ENCODE measurements around the gene CCSAP. TPM values are rescaled to one million over a fixed set of nuclear protein-coding genes. Genes with fewer than 3 reads are reported as not detected.
"Not testable (repeated sequence)": the region's sequence is repeated elsewhere in the genome, so short reads cannot be mapped to it uniquely, and the experiment has no call there.

The CCSAP gene
- total RNA-seq, 2 experiments from 2014 or later: 10.5 to 10.8 TPM

DNA sequence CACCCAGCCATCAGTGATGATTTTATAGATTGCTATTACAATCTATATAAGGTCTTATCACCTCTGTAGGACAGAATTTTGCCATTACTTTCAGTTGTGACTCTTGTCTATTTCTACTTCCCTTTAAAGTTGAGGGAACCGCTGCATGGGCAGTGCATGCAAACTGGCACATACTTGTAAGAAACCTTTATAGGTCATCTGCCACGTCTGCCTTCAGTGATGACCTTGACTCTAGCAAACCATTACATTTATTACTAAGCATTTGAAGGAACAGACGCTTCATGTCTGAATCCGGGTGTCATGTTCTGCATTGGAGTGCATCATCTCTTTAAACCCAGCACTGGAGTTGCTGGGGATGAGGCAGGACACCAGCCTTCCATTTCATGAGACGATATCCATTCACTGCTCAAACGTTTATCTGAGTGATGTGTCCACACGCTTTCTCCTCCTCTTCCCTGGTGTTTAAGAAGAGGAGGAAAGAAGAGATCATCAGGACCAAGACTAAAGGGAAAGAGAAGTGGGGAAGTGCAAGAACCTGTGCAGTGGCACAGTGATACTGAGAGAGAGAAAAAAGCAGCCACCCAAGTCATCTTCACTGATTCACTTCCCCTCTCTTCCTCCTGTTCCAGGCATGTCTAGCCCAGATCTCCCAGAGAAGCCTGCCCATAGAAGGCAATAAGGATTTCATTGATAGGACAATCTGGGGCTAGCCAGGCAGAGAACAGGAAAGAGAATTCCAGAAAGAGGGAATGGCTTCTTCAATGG, 14.1 kb downstream of the CCSAP start:
- peaks cover 14% of the 10 kb centered on the region for H3K4me1 Mint-ChIP-seq
- H3K27ac Mint-ChIP-seq: no peak overlapping the region
- DNase-seq (no peak), ATAC-seq (ENCODE audit: low read depth) (no peak)
- H3K4me3 Mint-ChIP-seq: no peak overlapping the region
- H3K36me3 Mint-ChIP-seq: peaks cover 34% of the 10 kb centered on the region
- no peaks in the 10 kb centered on the region for H3K27me3 Mint-ChIP-seq
- no peaks in the 10 kb centered on the region for H3K9me3 Mint-ChIP-seq
- POLR2A ChIA-PET: no interaction called here

DNA sequence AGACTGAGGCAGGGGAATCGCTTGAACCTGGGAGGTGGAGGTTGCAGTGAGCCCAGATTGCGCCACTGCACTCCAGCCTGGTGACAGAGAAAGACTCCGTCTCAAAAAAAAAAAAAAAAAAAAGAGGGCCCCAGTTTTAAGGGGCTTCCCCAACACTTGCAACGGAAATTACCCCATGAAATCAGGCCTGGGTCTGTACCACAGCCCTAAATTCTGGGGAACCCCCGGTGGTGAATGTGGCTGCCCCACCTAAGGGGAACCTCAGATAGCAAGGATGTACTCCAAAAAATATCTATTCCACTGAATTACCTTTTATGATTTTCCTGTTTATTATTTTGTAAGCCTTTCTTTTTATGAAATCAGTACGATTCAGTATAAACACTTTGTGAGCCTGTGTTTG, 15.1 kb downstream of the CCSAP start:
- H3K9me3 Mint-ChIP-seq; POLR2A ChIA-PET; H3K27me3 Mint-ChIP-seq; DNase-seq; H3K4me3 Mint-ChIP-seq; ATAC-seq (ENCODE audit: low read depth); H3K27ac Mint-ChIP-seq: not testable (repeated sequence)
- Mint-ChIP-seq H3K4me1 (peaks cover 14% of the 10 kb centered on the region), H3K36me3 (peaks cover 36% of the 10 kb centered on the region)

DNA sequence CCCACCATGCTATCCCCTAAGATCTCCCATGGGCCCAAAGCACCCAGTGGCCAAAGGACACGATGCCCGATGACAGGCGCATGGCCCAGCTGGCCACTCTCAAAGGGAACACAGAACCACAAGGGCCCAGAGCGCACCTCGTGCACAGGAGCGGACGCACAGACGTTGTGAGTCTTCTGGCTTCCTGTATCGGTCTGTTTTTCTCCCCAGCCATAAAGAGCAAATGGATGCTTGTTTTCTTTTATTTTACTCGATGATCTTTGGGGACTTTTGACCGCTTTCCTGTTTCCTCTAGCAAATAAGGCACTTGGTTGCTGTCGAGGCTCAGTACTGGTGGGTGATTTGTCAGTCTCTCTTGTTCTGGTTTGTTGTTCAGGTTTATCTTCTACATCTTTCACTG, 16.2 kb downstream of the CCSAP start:
- H3K27me3 Mint-ChIP-seq: no peaks in the 10 kb centered on the region
- H3K27ac Mint-ChIP-seq: no peak overlapping the region
- H3K4me3 Mint-ChIP-seq: no peak overlapping the region
- H3K36me3 Mint-ChIP-seq: peaks cover 38% of the 10 kb centered on the region
- ATAC-seq (ENCODE audit: low read depth): no peak
- POLR2A ChIA-PET: no interaction called here
- no peaks in the 10 kb centered on the region for H3K9me3 Mint-ChIP-seq
- DNase-seq: no peak
- H3K4me1 Mint-ChIP-seq: peaks cover 14% of the 10 kb centered on the region

DNA sequence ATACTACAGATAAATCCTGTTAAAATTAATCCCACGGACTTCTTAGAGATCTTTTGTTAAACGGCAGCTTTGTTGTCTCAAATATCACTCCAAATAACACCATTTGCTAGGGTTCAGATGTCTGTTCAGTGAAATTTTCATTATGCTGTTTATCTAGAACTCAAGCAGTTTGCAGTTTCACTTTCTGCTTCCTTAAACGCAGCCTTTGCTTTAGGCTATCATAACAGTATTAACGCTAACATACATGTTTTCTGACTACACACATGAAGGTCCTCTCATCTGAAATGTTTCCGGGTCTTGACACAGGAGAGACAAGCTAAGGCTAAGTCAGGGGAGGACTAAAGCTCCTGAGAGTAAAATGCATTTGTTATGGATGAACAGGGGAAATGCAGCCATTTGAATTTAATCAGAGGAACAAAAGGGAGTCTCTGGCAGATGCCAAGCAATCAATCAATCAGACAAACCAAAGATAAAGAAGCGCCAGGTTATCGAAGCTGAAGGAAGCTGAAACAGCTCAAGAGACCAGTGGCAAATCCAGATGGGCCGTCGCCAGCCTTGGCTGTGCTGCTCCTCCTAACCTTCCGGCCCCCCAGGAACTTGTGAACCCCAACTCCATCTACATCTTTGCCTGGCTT, 16.9 kb downstream of the CCSAP start:
- Mint-ChIP-seq H3K27ac (no peak overlapping the region), H3K9me3 (no peaks in the 10 kb centered on the region), H3K27me3 (no peaks in the 10 kb centered on the region), H3K36me3 (peaks cover 38% of the 10 kb centered on the region), H3K4me3 (no peak overlapping the region), H3K4me1 (peaks cover 14% of the 10 kb centered on the region)
- POLR2A ChIA-PET: no interaction called here
- DNase-seq: no peak
- no peak for ATAC-seq (ENCODE audit: low read depth)

DNA sequence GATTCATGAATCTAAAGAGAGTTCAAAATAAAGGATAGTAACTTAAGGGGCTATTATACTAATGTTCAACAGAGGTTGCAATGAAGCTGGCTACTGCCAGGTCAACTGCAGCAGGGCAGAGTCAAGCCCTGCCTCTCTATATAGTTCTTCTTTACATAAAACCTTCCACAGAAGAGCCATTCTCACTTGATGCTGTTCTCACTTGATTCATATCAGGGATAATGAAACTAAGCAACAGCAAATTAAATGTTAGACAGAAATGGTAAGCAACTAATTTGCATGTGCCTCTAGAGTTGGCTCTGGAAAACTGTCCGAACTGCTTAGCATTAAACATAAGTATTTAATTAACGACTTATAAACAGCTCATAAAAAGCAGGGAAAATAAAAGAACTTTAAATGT, 17.4 kb downstream of the CCSAP start:
- Mint-ChIP-seq H3K4me3 (no peak overlapping the region), H3K36me3 (peaks cover 38% of the 10 kb centered on the region), H3K27ac (no peak overlapping the region), H3K4me1 (peaks cover 14% of the 10 kb centered on the region), H3K27me3 (no peaks in the 10 kb centered on the region), H3K9me3 (no peaks in the 10 kb centered on the region)
- POLR2A ChIA-PET: no interaction called here
- no peak for DNase-seq
- ATAC-seq (ENCODE audit: low read depth): no peak

DNA sequence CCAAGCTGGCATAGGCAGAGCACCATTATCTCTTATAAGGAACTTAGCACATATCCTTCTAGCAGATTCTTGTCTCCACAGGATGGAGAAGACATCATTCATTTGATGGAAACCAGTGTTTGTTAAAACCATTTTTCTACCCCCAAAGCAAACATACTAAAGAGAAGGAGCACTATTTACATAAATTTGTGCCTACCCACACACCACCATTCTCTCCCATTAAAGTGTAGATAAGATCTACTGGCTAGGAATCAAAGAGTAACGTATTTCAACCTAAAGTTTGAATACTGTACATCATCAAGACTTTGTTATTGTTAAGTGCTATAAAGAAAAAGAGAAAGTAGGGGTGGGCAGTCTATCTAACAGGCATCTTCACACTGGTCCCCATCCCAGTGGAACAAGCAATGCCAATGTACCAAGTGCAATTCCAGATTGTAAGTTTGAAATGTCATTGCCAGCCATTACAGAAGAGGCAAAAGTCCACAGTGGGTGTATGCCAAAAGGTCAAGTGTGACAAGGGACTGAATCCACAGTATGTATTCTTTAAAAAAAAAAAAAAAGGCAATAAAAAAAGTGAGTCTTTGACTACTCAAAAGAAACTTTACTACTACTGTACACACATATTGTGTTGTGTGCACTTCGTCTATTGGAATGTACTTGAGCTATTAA, 18.8 kb downstream of the CCSAP start:
- Mint-ChIP-seq H3K4me1 (peaks cover 16% of the 10 kb centered on the region), H3K4me3 (no peak overlapping the region), H3K27ac (no peak overlapping the region), H3K36me3 (peaks cover 39% of the 10 kb centered on the region), H3K27me3 (no peaks in the 10 kb centered on the region), H3K9me3 (no peaks in the 10 kb centered on the region)
- ATAC-seq (ENCODE audit: low read depth) (no peak), DNase-seq (no peak)
- POLR2A ChIA-PET: no interaction called here

DNA sequence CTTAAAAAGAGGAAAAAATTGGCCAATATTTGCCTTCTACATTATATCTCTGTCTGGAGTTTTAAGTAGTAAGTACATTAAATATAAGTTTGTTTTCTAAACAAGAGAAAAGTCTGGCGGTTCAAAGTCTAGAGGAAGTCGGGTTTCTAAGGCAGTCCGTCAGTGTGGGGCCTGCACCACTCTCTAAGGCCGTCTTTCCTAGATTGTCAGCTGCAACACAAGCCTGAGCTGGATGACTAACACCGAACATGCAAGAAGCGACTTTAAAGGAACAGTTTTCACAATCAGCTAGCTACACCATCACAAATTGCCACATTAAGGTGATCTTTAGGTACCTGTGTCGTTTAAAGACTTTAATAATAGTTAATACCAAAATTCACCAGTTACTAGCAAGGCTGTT, 19.6 kb downstream of the CCSAP start:
- Mint-ChIP-seq H3K4me1 (peaks cover 16% of the 10 kb centered on the region), H3K9me3 (no peaks in the 10 kb centered on the region), H3K27me3 (no peaks in the 10 kb centered on the region), H3K36me3 (peaks cover 35% of the 10 kb centered on the region), H3K4me3 (no peak overlapping the region), H3K27ac (no peak overlapping the region)
- no peak for ATAC-seq (ENCODE audit: low read depth)
- no peak for DNase-seq
- POLR2A ChIA-PET: no interaction called here

DNA sequence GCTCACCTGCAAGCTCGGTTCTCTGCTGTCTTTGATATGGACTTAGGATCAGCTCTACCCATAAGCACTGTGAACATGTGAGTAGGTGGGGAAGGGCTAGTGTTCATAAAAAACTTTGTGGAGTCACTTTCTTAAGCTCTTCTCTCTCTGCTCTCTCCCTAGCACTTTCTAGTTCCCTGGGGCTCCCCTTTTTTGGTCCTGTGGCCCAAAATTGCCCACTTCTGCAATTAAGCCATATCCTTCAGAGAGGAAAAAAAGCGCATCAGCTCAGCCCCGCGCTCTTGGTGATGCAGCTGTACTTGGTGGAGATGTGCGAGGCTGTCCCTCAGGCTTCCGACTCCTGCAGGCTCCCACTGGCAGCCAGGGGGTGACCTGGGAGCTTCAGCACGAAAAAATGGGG, 23.4 kb downstream of the CCSAP start:
- Mint-ChIP-seq H3K4me1 (peaks cover 2% of the 10 kb centered on the region), H3K4me3 (no peak overlapping the region), H3K36me3 (peaks cover 27% of the 10 kb centered on the region), H3K27ac (no peak overlapping the region), H3K9me3 (no peaks in the 10 kb centered on the region), H3K27me3 (no peaks in the 10 kb centered on the region)
- no peak for DNase-seq
- POLR2A ChIA-PET: no interaction called here
- no peak for ATAC-seq (ENCODE audit: low read depth)

DNA sequence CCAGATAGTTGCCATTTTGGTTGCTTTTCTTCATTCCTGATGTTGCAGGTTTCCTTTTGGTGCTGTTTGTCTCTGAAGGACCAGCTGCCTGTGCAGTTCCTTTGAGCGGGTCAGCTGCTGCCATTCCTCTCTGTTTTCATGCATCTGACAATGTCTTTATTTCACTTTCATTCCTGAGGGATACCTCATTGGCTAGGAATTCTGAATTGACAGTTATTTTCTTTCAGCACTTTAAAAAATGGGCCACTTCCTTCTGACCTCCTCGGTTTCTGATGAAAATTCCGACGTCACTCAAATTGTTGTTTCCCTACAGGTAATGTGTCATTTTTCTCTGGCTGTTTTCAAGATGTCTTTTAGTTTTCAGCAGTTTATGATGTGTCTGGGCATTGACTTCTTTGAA, 24.8 kb downstream of the CCSAP start:
- DNase-seq (no peak), ATAC-seq (ENCODE audit: low read depth) (no peak)
- H3K4me3 Mint-ChIP-seq: no peak overlapping the region
- POLR2A ChIA-PET: interaction anchor here (0.7 kb wide), 1 partner anchor 92 kb away, joined by 3 read pairs; no protein-coding TSS in a partner anchor
- no peaks in the 10 kb centered on the region for H3K27me3 Mint-ChIP-seq
- peaks cover 22% of the 10 kb centered on the region for H3K36me3 Mint-ChIP-seq
- H3K9me3 Mint-ChIP-seq: no peaks in the 10 kb centered on the region
- H3K4me1 Mint-ChIP-seq: peaks cover 2% of the 10 kb centered on the region
- H3K27ac Mint-ChIP-seq: no peak overlapping the region

DNA sequence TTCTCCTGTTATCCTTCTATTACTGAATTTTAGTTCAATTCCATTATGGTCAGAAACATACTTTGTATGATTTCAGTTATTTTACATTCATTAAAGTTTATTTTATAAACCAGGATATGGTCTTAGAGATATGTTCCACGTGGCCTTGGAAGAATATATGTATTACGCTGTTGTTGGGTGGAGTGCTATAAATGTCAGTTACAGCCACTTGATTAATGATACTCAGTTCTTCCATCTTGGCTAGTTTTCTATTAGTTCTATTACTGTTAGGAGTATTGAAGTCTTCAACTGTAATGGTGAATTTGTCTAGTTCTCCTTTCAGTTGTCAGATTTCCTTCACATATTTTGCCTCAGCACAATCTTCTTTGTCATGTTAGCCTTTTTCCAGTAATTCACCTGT, 26.7 kb downstream of the CCSAP start:
- Mint-ChIP-seq H3K9me3 (no peaks in the 10 kb centered on the region), H3K36me3 (peaks cover 22% of the 10 kb centered on the region), H3K27ac (no peak overlapping the region), H3K4me3 (no peak overlapping the region), H3K27me3 (no peaks in the 10 kb centered on the region), H3K4me1 (peaks cover 2% of the 10 kb centered on the region)
- ATAC-seq (ENCODE audit: low read depth) (no peak), DNase-seq (no peak)
- POLR2A ChIA-PET: no interaction called here

DNA sequence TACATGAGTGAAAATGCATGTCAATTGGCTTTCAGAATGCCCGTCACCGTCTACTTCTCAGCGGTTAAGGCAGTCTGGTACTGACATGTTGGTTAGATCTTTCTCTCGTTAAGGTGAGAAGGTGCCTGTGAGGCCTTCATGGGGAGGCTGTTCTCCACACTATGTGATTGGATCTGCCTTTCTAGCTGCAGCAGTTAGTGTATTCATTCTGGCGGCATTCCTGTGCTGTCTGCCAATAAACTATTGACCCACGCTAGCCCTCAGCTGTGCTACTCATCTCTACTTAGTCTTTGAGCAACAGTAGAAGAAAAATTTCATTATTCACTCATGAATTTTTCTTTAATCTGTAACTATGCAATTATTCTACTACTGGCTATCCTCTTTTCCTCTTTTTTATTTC, 32.0 kb downstream of the CCSAP start:
- no peak for DNase-seq
- no peaks in the 10 kb centered on the region for H3K4me1 Mint-ChIP-seq
- no peaks in the 10 kb centered on the region for H3K27me3 Mint-ChIP-seq
- no peaks in the 10 kb centered on the region for H3K9me3 Mint-ChIP-seq
- no peak for ATAC-seq (ENCODE audit: low read depth)
- H3K27ac Mint-ChIP-seq: no peak overlapping the region
- POLR2A ChIA-PET: no interaction called here
- H3K4me3 Mint-ChIP-seq: no peak overlapping the region
- peaks cover 20% of the 10 kb centered on the region for H3K36me3 Mint-ChIP-seq

DNA sequence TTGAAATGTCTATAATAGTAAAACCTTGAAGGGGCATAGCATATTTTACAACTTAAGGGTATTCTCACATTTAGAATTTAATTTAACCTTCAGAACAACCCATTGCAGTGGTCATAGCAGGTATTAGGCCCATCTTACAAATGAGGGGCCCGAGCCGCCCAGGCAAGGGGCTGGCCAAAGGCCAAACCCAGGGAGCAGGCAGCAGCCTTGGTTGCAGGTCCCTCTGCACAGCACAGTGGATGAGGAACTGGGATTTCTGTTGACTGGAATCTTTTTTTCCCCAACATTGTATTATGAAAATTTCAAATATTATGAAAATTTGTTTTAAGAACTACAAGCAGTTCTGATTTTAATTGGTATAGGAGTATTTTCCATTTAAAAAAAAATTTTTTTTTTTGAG, 33.2 kb downstream of the CCSAP start:
- Mint-ChIP-seq H3K4me3 (no peak overlapping the region), H3K36me3 (peaks cover 19% of the 10 kb centered on the region), H3K9me3 (no peaks in the 10 kb centered on the region), H3K4me1 (peaks cover 4% of the 10 kb centered on the region), H3K27ac (no peak overlapping the region), H3K27me3 (no peaks in the 10 kb centered on the region)
- POLR2A ChIA-PET: no interaction called here
- DNase-seq: no peak
- ATAC-seq (ENCODE audit: low read depth): no peak

DNA sequence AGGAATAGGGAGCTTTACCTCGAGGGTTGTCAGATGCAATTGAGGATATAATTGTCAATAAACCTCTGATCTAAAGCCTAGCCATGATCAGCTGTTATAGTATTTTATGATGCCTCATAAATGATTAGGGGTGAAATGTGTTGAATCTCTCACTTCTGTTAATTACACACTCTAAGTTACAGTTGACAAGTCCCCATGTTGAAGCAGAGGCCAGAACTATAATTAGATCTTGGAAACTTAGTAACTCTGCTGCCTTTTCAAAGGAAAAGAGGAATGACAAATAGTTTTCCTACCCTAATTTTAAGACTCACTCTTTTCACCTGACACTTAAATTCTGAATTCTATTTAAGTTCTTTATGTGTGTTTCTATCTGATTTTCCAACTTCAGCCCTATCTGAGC, 33.8 kb downstream of the CCSAP start:
- Mint-ChIP-seq H3K27ac (no peak overlapping the region), H3K36me3 (peaks cover 19% of the 10 kb centered on the region), H3K9me3 (no peaks in the 10 kb centered on the region), H3K4me1 (peaks cover 9% of the 10 kb centered on the region), H3K27me3 (no peaks in the 10 kb centered on the region), H3K4me3 (no peak overlapping the region)
- POLR2A ChIA-PET: no interaction called here
- ATAC-seq (ENCODE audit: low read depth) (no peak), DNase-seq (no peak)

DNA sequence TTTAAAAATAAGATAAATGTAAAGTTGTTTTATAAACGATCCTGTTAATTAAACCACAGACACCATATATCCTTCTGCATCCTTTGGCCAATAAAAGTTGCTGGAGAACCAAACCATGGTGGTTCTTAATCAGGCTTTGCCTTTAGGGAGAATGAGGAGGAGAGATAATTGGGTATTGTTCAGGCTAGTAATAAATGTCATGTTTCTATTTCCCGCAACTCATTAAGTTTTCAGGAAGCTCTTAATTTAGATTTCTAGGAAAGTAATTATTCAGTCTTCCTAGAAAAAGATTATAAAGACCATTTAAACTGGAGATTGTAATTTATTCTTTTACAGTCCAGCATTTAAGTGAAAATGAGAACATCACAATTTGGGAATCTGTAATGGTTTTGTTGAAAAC, 37.5 kb downstream of the CCSAP start:
- ATAC-seq (ENCODE audit: low read depth): no peak
- H3K27me3 Mint-ChIP-seq: no peaks in the 10 kb centered on the region
- no peaks in the 10 kb centered on the region for H3K9me3 Mint-ChIP-seq
- H3K4me1 Mint-ChIP-seq: peaks cover 9% of the 10 kb centered on the region
- POLR2A ChIA-PET: no interaction called here
- peaks cover 29% of the 10 kb centered on the region for H3K36me3 Mint-ChIP-seq
- DNase-seq: no peak
- H3K4me3 Mint-ChIP-seq: no peak overlapping the region
- no peak overlapping the region for H3K27ac Mint-ChIP-seq
